Activated T-helper 1 cell treated with anti-CD3 and anti-CD28 coated beads, Interleukin-2, amount 50 U/mL, for 16 hours (primary cell): ENCODE data around the gene GIPC3.

Experiments
- DNase-seq, 2 donors: peaks; one replicate each; pipeline ENCODE4 v3.0.0-alpha.2; 2020; ENCODE audit warnings: low read depth in 1 of 2, low spot score in 1 of 2

Gene GIPC3

DNA sequence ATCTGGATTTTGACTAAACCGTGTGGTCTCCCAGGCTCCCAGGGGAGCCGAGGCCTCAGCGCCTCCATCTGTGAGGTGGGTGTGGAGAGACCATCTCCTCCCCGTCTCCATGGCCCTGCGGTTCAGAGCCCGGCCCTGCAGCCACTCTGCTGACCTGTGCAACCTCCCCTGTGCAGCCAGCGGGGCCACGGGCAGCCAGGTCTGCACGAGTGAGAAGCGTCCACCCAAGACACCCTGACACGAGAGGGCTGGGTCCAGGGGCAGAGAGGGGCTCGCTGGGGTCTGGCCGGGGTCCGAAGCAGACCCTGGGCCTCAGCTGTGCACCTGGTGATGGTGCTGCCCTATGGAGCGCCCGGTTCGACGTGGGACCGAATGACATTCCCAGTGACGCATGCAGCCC lies 51.7 kb downstream of the GIPC3 start:
- no peak for DNase-seq

- no peak for DNase-seq
Measured at GRCh38 chr19:3637621-3638020, 52.3 kb downstream of the GIPC3 start.

DNA sequence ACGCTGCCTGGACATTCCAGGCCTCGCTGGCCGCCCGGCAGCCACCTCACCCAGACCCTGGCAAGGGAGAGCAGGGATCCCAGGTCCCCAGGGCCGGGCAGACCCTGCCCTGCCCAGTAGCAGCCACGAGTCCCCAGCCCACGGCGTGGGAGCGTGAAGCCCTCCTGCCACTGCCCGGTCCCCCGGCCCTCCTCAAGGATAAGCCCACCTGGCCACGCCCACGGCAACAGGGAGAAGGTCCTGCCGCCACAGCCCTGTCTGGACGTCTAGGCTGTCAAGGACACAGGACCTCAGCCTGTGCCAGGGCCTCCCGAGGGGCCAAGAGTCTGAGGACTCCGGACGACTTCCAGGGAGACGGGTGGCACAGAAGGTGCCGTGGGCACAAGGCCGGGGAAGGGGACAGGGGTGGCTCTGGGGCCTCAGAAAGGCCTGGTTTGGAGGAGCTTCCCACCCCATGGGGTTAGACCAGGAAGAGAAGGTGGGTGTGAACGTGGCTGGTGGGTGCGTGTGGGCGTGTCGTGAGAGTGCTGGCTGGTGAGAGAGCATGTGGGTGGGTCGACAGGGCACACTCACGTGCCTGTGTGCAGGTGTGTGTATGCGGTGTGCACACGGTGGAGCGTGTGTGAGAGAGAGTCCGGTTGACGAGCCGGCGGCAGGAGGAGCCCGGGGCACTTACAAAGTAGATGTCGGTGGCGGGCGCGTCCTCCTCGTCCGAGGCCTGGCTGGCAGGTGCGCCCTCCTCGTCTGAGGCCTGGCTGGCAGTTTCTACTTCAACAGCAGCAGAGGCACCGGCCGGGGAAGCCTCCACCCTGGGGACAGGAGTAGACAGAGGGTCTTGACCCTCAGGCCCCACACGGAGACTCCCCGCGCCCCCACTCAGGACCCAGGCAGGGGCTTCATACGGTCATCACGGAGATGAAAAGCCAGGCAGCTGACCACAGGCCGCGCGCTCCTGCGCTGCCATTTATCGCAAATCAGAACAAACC lies 53.2 kb downstream of the GIPC3 start:
- DNase-seq = no peak

DNA sequence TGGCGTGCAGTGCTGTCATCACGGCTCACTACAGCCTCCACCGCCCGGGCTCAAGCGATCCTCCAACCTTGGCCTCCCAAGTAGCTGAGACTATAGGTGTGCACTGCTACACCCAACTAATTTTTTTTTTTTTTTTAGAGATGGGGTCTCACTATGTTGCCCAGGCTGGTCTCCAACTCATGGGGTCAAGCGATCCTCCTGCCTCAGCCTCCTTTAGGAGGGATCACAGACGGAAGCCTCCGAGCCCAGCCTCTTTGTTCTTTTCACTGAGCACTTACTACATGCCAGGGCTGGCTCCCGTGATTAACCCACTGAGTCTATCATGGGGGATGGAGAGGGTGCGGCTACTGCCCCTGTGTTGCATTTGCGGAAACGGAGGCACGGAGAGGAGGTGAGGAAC lies 54.2 kb downstream of the GIPC3 start:
- no peak for DNase-seq

DNA sequence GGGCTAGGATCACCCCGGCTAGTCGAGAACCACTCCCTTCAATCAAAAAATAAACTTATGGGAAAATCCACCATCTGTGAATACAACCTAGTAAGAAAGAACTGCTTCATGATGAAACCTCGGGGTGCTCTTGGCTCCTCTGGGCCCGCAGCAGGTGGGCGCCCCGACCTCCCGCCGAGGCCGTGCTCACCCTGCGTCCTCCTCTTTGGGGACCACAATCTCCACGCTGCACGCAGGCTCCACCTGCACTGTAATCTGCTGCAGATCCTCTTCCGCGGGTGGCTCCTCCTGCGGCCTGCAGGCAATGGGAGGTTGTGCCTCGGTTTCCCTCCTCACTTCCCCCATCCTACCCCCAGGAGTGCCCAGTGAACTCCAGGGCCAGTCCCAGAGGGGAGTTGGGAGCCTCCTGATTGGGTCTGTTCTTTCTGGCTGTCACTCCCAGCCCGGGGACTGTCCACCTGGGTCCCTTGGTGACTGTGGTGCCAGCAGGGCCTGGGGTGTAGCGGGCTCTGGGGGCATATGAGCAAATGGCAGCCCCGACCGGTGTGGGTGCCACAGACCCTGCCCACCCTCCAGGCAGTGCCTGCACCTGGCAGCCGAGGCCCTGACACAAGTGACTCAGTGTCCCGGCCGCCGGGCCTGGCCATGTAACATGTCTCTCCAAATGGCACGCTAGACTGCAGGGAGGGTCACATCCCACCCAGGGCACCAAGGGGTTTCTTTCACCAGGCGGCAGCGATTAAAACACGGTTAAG lies 56.4 kb downstream of the GIPC3 start:
- no peak for DNase-seq

GRCh38 chr19:3642296-3642695 lies 57.0 kb downstream of the GIPC3 start:
- DNase-seq = no peak
